Medulla oblongata (tissue), 1 donor: ENCODE measurements around the gene IGDCC3.
"Not testable (repeated sequence)": the region's sequence is repeated elsewhere in the genome, so short reads cannot be mapped to it uniquely, and the experiment has no call there.

Source experiments
- DNase-seq: peaks from one replicate; pipeline ENCODE4 v3.0.0-alpha.2; 2015; ENCODE audit errors: extremely low spot score

The IGDCC3 gene

GRCh38 chr15:65370885-65371284, 6.9 kb downstream of the IGDCC3 start:
- DNase-seq, result no peak

- no peak for DNase-seq
These were observed 8.2 kb downstream of the IGDCC3 start for GRCh38 chr15:65369651-65370050.

GRCh38 chr15:65369212-65369547, 8.6 kb downstream of the IGDCC3 start:
- no peak for DNase-seq

GRCh38 chr15:65368302-65369211, 9.2 kb downstream of the IGDCC3 start:
- peak; percentile 54 for DNase-seq

GRCh38 chr15:65366122-65366892, 11.5 kb downstream of the IGDCC3 start:
- DNase-seq, result no peak

- DNase-seq, result no peak
These were observed 12.6 kb downstream of the IGDCC3 start for GRCh38 chr15:65365229-65365628.

- no peak for DNase-seq
These were observed 14.0 kb downstream of the IGDCC3 start for GRCh38 chr15:65363766-65364165.

- no peak for DNase-seq
These were observed 14.5 kb downstream of the IGDCC3 start for GRCh38 chr15:65363306-65363705.

- no peak for DNase-seq
These were observed 15.3 kb downstream of the IGDCC3 start for GRCh38 chr15:65362491-65362890.

- DNase-seq, result no peak
These were observed 15.9 kb downstream of the IGDCC3 start for GRCh38 chr15:65361708-65362459.

- no peak for DNase-seq
These were observed 17.3 kb downstream of the IGDCC3 start for GRCh38 chr15:65360506-65360905.

GRCh38 chr15:65355988-65356353, 21.8 kb downstream of the IGDCC3 start:
- peak; percentile 10 for DNase-seq

- peak; percentile 80 for DNase-seq
These were observed 22.4 kb downstream of the IGDCC3 start for GRCh38 chr15:65355173-65355987.

GRCh38 chr15:65354835-65355172, 23.0 kb downstream of the IGDCC3 start:
- DNase-seq, result no peak

GRCh38 chr15:65351972-65352371, 25.8 kb downstream of the IGDCC3 start:
- DNase-seq, result not testable (repeated sequence)

GRCh38 chr15:65349338-65349737, 28.5 kb downstream of the IGDCC3 start:
- no peak for DNase-seq

GRCh38 chr15:65347756-65348155, 30.0 kb downstream of the IGDCC3 start:
- DNase-seq, result not testable (repeated sequence)

- DNase-seq, result no peak
These were observed 30.8 kb downstream of the IGDCC3 start for GRCh38 chr15:65346856-65347598.

GRCh38 chr15:65344914-65345275, 32.9 kb downstream of the IGDCC3 start:
- no peak for DNase-seq

GRCh38 chr15:65344214-65344913, 33.4 kb downstream of the IGDCC3 start:
- DNase-seq, result no peak
